B cell (primary cell): ENCODE results near the gene CTDNEP1. TPM values are rescaled to one million over a fixed set of nuclear protein-coding genes. Genes with fewer than 3 reads are reported as not detected.
A peak's percentile ranks its signal among the peaks of the same experiment; 100 is the strongest.

ENCODE experiments used
- ATAC-seq: fragments of 200-7000 bp; cut with Tn5 transposase; one replicate; pipeline ENCODE4 v1.10.0; 2021; ENCODE audit warnings: low read depth, mild to moderate bottlenecking, moderate number of reproducible peaks, moderate library complexity
- CTCF ChIA-PET: fragments of 350-600 bp; sonication (Branson Sonifier 250); formaldehyde crosslinking; loops from one replicate; lab custom pipeline; 2021; ENCODE audit warnings: antibody characterized with exemption, inconsistent platforms; lab: Charles Lee
- POLR2A ChIA-PET: fragments of 350-600 bp; sonication (Branson Sonifier 250); formaldehyde crosslinking; loops from one replicate; lab custom pipeline; 2021; ENCODE audit warnings: antibody characterized with exemption; lab: Charles Lee
- DNase-seq: peaks from one replicate; pipeline ENCODE4 v3.0.0; 2013
- H2AFZ ChIP-seq: 2 replicates; pipeline ENCODE4 v1.6.1; 2012; ENCODE audit warnings: mild to moderate bottlenecking, low read depth, low read length; ENCODE audit not compliant: insufficient read depth, poor library complexity, severe bottlenecking
- H3K27ac ChIP-seq, 2 donors: 1 replicate in 1 of 2; 2 replicates in 1 of 2; pipeline ENCODE4 v1.5.1; 2012 to 2013; ENCODE audit warnings: low read length in 2 of 2, mild to moderate bottlenecking in 2 of 2, moderate library complexity in 1 of 2
- H3K27me3 ChIP-seq, 4 experiments: fragments of 200-600 bp in 1 of 4; sonication (generic) in 1 of 4; replicated peaks in 1 of 4; 1 replicate in 2 of 4; 2 replicates in 2 of 4; pipeline versions ENCODE4 v1.6.1 to v1.7.0; 2013 to 2016; ENCODE audit warnings: low read length in 3 of 4, mild to moderate bottlenecking in 2 of 4, mixed read lengths in 1 of 4, moderate library complexity in 1 of 4; ENCODE audit not compliant: insufficient read depth in 4 of 4, control insufficient read depth in 3 of 4; ENCODE audit errors: control extremely low read depth in 1 of 4
- H3K36me3 ChIP-seq, 2 experiments: replicated peaks in 1 of 2; 1 replicate in 1 of 2; 2 replicates in 1 of 2; pipeline versions ENCODE4 v1.6.1 to v1.7.1; 2013; ENCODE audit warnings: low read length in 1 of 2; ENCODE audit not compliant: insufficient read depth in 2 of 2, control insufficient read depth in 1 of 2; ENCODE audit errors: control extremely low read depth in 1 of 2, extremely low read depth in 1 of 2
- H3K4me1 ChIP-seq, 2 donors: fragments of 200-600 bp in 1 of 2; sonication (generic) in 1 of 2; 1 replicate in 1 of 2; 2 replicates in 1 of 2; pipeline versions ENCODE4 v1.5.1 to v1.6.1; 2013 to 2017; ENCODE audit warnings: low read length in 2 of 2; ENCODE audit not compliant: control insufficient read depth in 2 of 2, insufficient read depth in 2 of 2
- H3K4me2 ChIP-seq: replicated peaks from 2 replicates; pipeline ENCODE3; 2012; ENCODE audit warnings: mild to moderate bottlenecking, low read depth, low read length; ENCODE audit not compliant: poor library complexity, severe bottlenecking
- H3K4me3 ChIP-seq, 5 experiments: fragments of 200-600 bp in 1 of 5; sonication (generic) in 1 of 5; 1 replicate in 3 of 5; 2 replicates in 2 of 5; pipeline versions ENCODE4 v1.5.1 to v1.7.0; 2011 to 2016; ENCODE audit warnings: low read length in 4 of 5, mild to moderate bottlenecking in 4 of 5, low read depth in 2 of 5, control low read depth in 1 of 5, moderate library complexity in 1 of 5; ENCODE audit not compliant: insufficient read depth in 1 of 5; ENCODE audit errors: control extremely low read depth in 1 of 5, extremely low read depth in 1 of 5
- H3K79me2 ChIP-seq: fragments of 200-600 bp; sonication (generic); one replicate; pipeline ENCODE4 v1.6.0; 2016; ENCODE audit warnings: low read length; ENCODE audit not compliant: control insufficient read depth, insufficient read depth
- H3K9ac ChIP-seq: fragments of 200-600 bp; sonication (generic); 2 replicates; pipeline ENCODE4 v1.6.1; 2017; ENCODE audit warnings: mild to moderate bottlenecking, low read length, moderate library complexity
- H3K9me3 ChIP-seq, 3 donors: one replicate each; pipeline versions ENCODE4 v1.6.1 to v1.7.1; 2013; ENCODE audit warnings: low read length in 2 of 3; ENCODE audit not compliant: control insufficient read depth in 2 of 3, insufficient read depth in 1 of 3; ENCODE audit errors: control extremely low read depth in 1 of 3
- H4K20me1 ChIP-seq: 2 replicates; pipeline ENCODE4 v1.6.0; 2012; ENCODE audit warnings: mild to moderate bottlenecking, low read length; ENCODE audit not compliant: insufficient read depth, control insufficient read depth, poor library complexity, severe bottlenecking
- H3K27ac Mint-ChIP-seq: one replicate; pipeline ENCODE4 v1.8.0; 2021; ENCODE audit warnings: mixed read lengths
- H3K27me3 Mint-ChIP-seq: one replicate; pipeline ENCODE4 v1.8.0; 2021; ENCODE audit warnings: mixed read lengths
- H3K4me1 Mint-ChIP-seq: one replicate; pipeline ENCODE4 v1.8.0; 2021; ENCODE audit warnings: mixed read lengths
- H3K4me3 Mint-ChIP-seq: one replicate; pipeline ENCODE4 v1.8.0; 2021; ENCODE audit warnings: mixed read lengths
- H3K9me3 Mint-ChIP-seq: one replicate; pipeline ENCODE4 v1.8.0; 2022; ENCODE audit warnings: mixed read lengths; ENCODE audit not compliant: insufficient read depth
- EZH2 ChIP-seq: IDR thresholded peaks from 2 replicates; pipeline ENCODE4 v1.6.1; 2012; ENCODE audit warnings: borderline replicate concordance, low read depth, mild to moderate bottlenecking, moderate library complexity, low read length; ENCODE audit not compliant: insufficient read depth, poor library complexity, severe bottlenecking
- WGBS: methylation state at CpG from one replicate; pipeline ENCODE4 v1.1.5; 2013; ENCODE audit warnings: missing lambda C conversion rate; ENCODE audit not compliant: insufficient coverage; 5-methylcytosine and 5-hydroxymethylcytosine counted together
- intact Hi-C: fragments of 100-400 bp; cut with micrococcal nuclease; formaldehyde crosslinking; loops from one replicate; pipeline ENCODE4 v1.10.0; 2022
- polyA plus RNA-seq: library from polyadenylated mRNA; depleted of rRNA; stranded (reverse); fragments of >200 nt; gene quantifications from 2 replicates; pipeline ENCODE4 v1.2.3, GENCODE V29; 2012
- total RNA-seq, 2 donors: library from RNA; stranded (reverse); fragments of 120-200 nt in 1 of 2; gene quantifications; 1 replicate in 1 of 2; 2 replicates in 1 of 2; pipeline versions ENCODE4 v1.2.3 to v1.2.4, GENCODE V29; 2013 to 2022
- TF ChIP-seq, protein P1 (sequence below): fragments of 200-600 bp; IDR thresholded peaks from one replicate; pipeline ENCODE4 v1.8.0; 2022; ENCODE audit warnings: antibody characterized with exemption, mild to moderate bottlenecking

CTDNEP1 gene
- total and polyA plus RNA-seq, 2 donors (not counting 1 experiment from before 2014, with no cell fraction given), result 125 to 162 TPM

DNA sequence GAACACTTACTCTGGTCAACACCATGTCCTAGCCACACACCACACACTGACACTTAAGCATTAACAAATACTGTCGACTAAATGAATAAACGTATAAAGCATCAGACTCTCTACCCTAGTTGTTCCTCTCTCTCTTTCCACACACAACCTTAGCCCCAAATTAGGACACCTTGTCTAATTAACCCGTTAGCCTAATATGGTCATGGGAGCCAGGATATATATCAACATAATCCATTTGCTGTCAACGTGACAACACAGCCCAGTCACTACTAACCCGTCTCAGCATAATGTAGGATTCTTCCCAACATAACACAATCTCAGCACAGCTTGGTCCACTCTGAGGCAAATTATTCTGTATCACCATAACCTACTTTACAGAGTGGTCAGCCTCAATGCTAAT is 19.4 kb downstream of the CTDNEP1 start:
- no peak for ATAC-seq
- peaks cover 0 to 45% of the 10 kb centered on the region in 2 experiments for H3K36me3 ChIP-seq
- ChIA-PET POLR2A (interaction anchor here (1.0 to 13.1 kb wide), 2 partner anchors 14 to 19 kb away, joined by 12 to 157 read pairs; partner anchors contain the start of genes ACADVL and DLG4), CTCF (interaction anchor here (1.1 kb wide), 1 partner anchor 64 kb away, joined by 3 read pairs; no protein-coding TSS in a partner anchor)
- intact Hi-C loops, result no loop called here
- H3K79me2 ChIP-seq, result peaks cover 58% of the 10 kb centered on the region
- no peaks in the 10 kb centered on the region for H3K9me3 ChIP-seq
- H3K27ac Mint-ChIP-seq, result peak overlapping the region; percentile 47
- H2AFZ ChIP-seq, result no peak overlapping the region
- no peak overlapping the region for H3K27ac ChIP-seq
- no peak overlapping the region for H3K4me3 ChIP-seq
- H3K4me2 ChIP-seq, result peak overlapping the region; percentile 5
- DNase-seq, result no peak
- H3K4me1 ChIP-seq, result peaks cover 27 to 36% of the 10 kb centered on the region in 2 donors
- H3K27me3 Mint-ChIP-seq, result no peaks in the 10 kb centered on the region
- no peaks in the 10 kb centered on the region for H3K9me3 Mint-ChIP-seq
- H3K27me3 ChIP-seq, result no peaks in the 10 kb centered on the region
- peaks cover 11% of the 10 kb centered on the region for H4K20me1 ChIP-seq
- H3K4me1 Mint-ChIP-seq, result peaks cover 39% of the 10 kb centered on the region
- H3K9ac ChIP-seq, result no peak overlapping the region
- 98% methylated on average over 5 of the region's 5 CpGs for WGBS
- peak overlapping the region; percentile 59 for H3K4me3 Mint-ChIP-seq
- no peak for TF ChIP-seq EZH2
- TF ChIP-seq, protein P1, sequence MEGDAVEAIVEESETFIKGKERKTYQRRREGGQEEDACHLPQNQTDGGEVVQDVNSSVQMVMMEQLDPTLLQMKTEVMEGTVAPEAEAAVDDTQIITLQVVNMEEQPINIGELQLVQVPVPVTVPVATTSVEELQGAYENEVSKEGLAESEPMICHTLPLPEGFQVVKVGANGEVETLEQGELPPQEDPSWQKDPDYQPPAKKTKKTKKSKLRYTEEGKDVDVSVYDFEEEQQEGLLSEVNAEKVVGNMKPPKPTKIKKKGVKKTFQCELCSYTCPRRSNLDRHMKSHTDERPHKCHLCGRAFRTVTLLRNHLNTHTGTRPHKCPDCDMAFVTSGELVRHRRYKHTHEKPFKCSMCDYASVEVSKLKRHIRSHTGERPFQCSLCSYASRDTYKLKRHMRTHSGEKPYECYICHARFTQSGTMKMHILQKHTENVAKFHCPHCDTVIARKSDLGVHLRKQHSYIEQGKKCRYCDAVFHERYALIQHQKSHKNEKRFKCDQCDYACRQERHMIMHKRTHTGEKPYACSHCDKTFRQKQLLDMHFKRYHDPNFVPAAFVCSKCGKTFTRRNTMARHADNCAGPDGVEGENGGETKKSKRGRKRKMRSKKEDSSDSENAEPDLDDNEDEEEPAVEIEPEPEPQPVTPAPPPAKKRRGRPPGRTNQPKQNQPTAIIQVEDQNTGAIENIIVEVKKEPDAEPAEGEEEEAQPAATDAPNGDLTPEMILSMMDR, result no peak

DNA sequence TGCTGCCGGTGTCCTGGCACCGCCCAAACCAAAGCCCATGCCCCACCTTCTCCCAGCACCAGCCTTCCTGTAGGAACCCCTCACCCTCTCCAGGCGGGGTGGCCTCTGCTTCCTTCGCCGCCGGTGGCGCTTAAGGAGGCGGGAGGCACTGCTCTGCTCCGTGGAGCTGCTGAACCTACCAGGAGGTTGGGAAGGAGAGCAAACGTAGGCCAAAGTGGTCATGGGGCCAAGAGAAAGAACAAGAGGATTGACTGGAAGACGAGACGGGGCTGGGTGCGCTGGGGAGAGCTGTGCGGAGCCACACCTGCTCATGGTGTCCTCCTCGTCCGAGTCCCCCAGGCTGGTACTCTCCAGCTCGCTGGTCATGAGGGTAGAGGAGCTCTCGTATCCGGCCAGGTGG is 22.0 kb downstream of the CTDNEP1 start:
- Histone ChIP-seq H2AFZ (no peak overlapping the region), H3K79me2 (peaks cover 47% of the 10 kb centered on the region), H3K27ac (no peak overlapping the region), H4K20me1 (peaks cover 6% of the 10 kb centered on the region), H3K4me1 (peaks cover 14 to 21% of the 10 kb centered on the region in 2 donors), H3K9ac (no peak overlapping the region), H3K4me2 (no peak overlapping the region), H3K36me3 (peaks cover 0 to 54% of the 10 kb centered on the region in 2 experiments), H3K9me3 (no peaks in the 10 kb centered on the region), H3K4me3 (no peak overlapping the region), H3K27me3 (no peaks in the 10 kb centered on the region)
- Mint-ChIP-seq H3K27me3 (no peaks in the 10 kb centered on the region), H3K9me3 (no peaks in the 10 kb centered on the region), H3K4me3 (no peak overlapping the region), H3K27ac (no peak overlapping the region), H3K4me1 (peaks cover 20% of the 10 kb centered on the region)
- WGBS, result 98% methylated on average over 15 of the region's 19 CpGs
- ChIA-PET POLR2A (no interaction called here), CTCF (interaction anchor here (1.1 kb wide), 1 partner anchor 9 kb away, joined by 6 read pairs; the partner anchor contains the start of genes ACADVL and DLG4)
- DNase-seq, result no peak
- TF ChIP-seq, protein P1, result no peak
- no peak for TF ChIP-seq EZH2
- intact Hi-C loops, result no loop called here
- no peak for ATAC-seq
